Tibial artery (tissue), 4 donors: ENCODE data around the gene ETS2.

ENCODE experiments used
- DNase-seq, 2 donors: peaks; one replicate each; pipeline ENCODE4 v3.0.0-alpha.2; 2019
- H3K27ac ChIP-seq, 2 donors: fragments of 200-600 bp; sonication (generic) in 1 of 2; 1 replicate in 1 of 2; 2 replicates in 1 of 2; pipeline ENCODE4 v1.5.1; 2018 to 2019; ENCODE audit warnings: mild to moderate bottlenecking in 1 of 2
- H3K27me3 ChIP-seq, 2 donors: fragments of 200-600 bp; sonication (generic) in 1 of 2; one replicate each; pipeline versions ENCODE4 v1.5.1 to v1.6.0; 2016 to 2019
- H3K36me3 ChIP-seq, 3 donors: fragments of 200-600 bp; sonication (generic) in 2 of 3; one replicate each; pipeline ENCODE4 v1.5.1; 2016 to 2019; ENCODE audit warnings: mild to moderate bottlenecking in 2 of 3
- H3K4me1 ChIP-seq, 4 donors: fragments of 200-600 bp; sonication (generic) in 2 of 4; 1 replicate in 3 of 4; 2 replicates in 1 of 4; pipeline ENCODE4 v1.5.1; 2016 to 2019
- H3K4me3 ChIP-seq, 2 donors: fragments of 200-600 bp; sonication (generic) in 1 of 2; 1 replicate in 1 of 2; 2 replicates in 1 of 2; pipeline ENCODE4 v1.5.1; 2018 to 2019; ENCODE audit warnings: mild to moderate bottlenecking in 2 of 2
- H3K9me3 ChIP-seq, 3 donors: fragments of 200-600 bp; sonication (generic) in 1 of 3; one replicate each; pipeline ENCODE4 v1.5.1; 2016 to 2019
- CTCF ChIP-seq, 2 experiments: fragments of 200-600 bp in 1 of 2; fragments of 450-650 bp in 1 of 2; IDR thresholded peaks; one replicate each; pipeline ENCODE4 v1.5.1; 2017 to 2019; ENCODE audit warnings: antibody characterized with exemption in 2 of 2, mild to moderate bottlenecking in 1 of 2, moderate library complexity in 1 of 2
- intact Hi-C: fragments of 100-400 bp; cut with DNase I; formaldehyde crosslinking; loops from one replicate; pipeline ENCODE4 v1.15.0; 2023; ENCODE audit warnings: low total_unique reads

Gene ETS2

GRCh38 chr21:38760762-38761155 is 45.0 kb upstream of the ETS2 start:
- Histone ChIP-seq H3K4me1 (peaks cover 0 to 71% (median 43%) of the 10 kb centered on the region in 4 donors), H3K27me3 (no peaks in the 10 kb centered on the region), H3K27ac (peak overlapping the region; percentile 77 to 80), H3K9me3 (no peaks in the 10 kb centered on the region), H3K36me3 (no peaks in the 10 kb centered on the region), H3K4me3 (no peak overlapping the region)
- DNase-seq, result no peak
- intact Hi-C loops, result no loop called here
- no peak for TF ChIP-seq CTCF (IDR thresholded peaks at IDR 0.05)

- no peak for DNase-seq
- Histone ChIP-seq H3K27ac (peak overlapping the region; percentile 77 to 80), H3K4me3 (no peak overlapping the region), H3K9me3 (no peaks in the 10 kb centered on the region), H3K36me3 (no peaks in the 10 kb centered on the region), H3K27me3 (no peaks in the 10 kb centered on the region), H3K4me1 (peaks cover 0 to 63% (median 37%) of the 10 kb centered on the region in 4 donors)
- intact Hi-C loops, result no loop called here
- TF ChIP-seq CTCF (IDR thresholded peaks at IDR 0.05), result no peak
These were observed 44.2 kb upstream of the ETS2 start for GRCh38 chr21:38761531-38761930.

- no peaks in the 10 kb centered on the region for H3K9me3 ChIP-seq
- no peak overlapping the region for H3K27ac ChIP-seq
- no peak overlapping the region for H3K4me3 ChIP-seq
- H3K27me3 ChIP-seq, result no peaks in the 10 kb centered on the region
- no peak for DNase-seq
- no peak for TF ChIP-seq CTCF (IDR thresholded peaks at IDR 0.05)
- intact Hi-C loops, result no loop called here
- H3K4me1 ChIP-seq, result peaks cover 0 to 45% (median 24%) of the 10 kb centered on the region in 4 donors
- no peaks in the 10 kb centered on the region for H3K36me3 ChIP-seq
These were observed 40.7 kb upstream of the ETS2 start for GRCh38 chr21:38765056-38765455.

- no peak for DNase-seq
- Histone ChIP-seq H3K4me1 (peaks cover 0 to 25% (median 7%) of the 10 kb centered on the region in 4 donors), H3K4me3 (no peak overlapping the region), H3K9me3 (no peaks in the 10 kb centered on the region), H3K27ac (peak overlapping the region in 1 of 2 donors; percentile 85), H3K27me3 (no peaks in the 10 kb centered on the region), H3K36me3 (no peaks in the 10 kb centered on the region)
- TF ChIP-seq CTCF (IDR thresholded peaks at IDR 0.05), result no peak
- intact Hi-C loops, result no loop called here
These were observed 38.6 kb upstream of the ETS2 start for GRCh38 chr21:38766987-38767722.

- peak overlapping the region; percentile 77 to 85 for H3K27ac ChIP-seq
These were observed 37.2 kb upstream of the ETS2 start for GRCh38 chr21:38768471-38769063.

More at GRCh38 chr21:38768471-38769063, 37.2 kb upstream of the ETS2 start:
- Histone ChIP-seq H3K36me3 (no peaks in the 10 kb centered on the region), H3K9me3 (no peaks in the 10 kb centered on the region), H3K4me3 (no peak overlapping the region), H3K4me1 (peaks cover 0 to 32% (median 13%) of the 10 kb centered on the region in 4 donors), H3K27me3 (no peaks in the 10 kb centered on the region)
- DNase-seq, result no peak
- intact Hi-C loops, result no loop called here
- TF ChIP-seq CTCF (IDR thresholded peaks at IDR 0.05), result no peak
